Measurements from ENCODE around the gene TNIK.

Gene TNIK

GRCh38 chr3:171454041-171454440 is 6.2 kb downstream of the TNIK start:
- Histone ChIP-seq H3K4me2 (ENCODE audit: low read length) (no peak overlapping the region), H3K9me2 (replicated peaks; ENCODE audit: control insufficient read depth, low read length) (no peaks in the 10 kb centered on the region), H3K36me3 (ENCODE audit: control insufficient read depth, low read length) (no peaks in the 10 kb centered on the region), H4K20me1 (ENCODE audit: control insufficient read depth, insufficient read depth, low read depth, low read length) (no peaks in the 10 kb centered on the region), H3K9me3 (ENCODE audit: control insufficient read depth, insufficient read depth, low read length) (no peaks in the 10 kb centered on the region), H3K4me1 (ENCODE audit: control insufficient read depth, low read length) (no peaks in the 10 kb centered on the region), H3F3A (ENCODE audit: control insufficient read depth, insufficient read depth) (no peaks in the 10 kb centered on the region), H3K79me2 (ENCODE audit: control insufficient read depth, low read length) (no peaks in the 10 kb centered on the region), H3K27me3 (ENCODE audit: control insufficient read depth, low read length) (peaks cover 33% of the 10 kb centered on the region), H3K27ac (ENCODE audit: low read depth, low read length) (no peak overlapping the region), H3K4me3 (ENCODE audit: low read length) (no peak overlapping the region)
- TF ChIP-seq CTCF (IDR thresholded peaks at IDR 0.05; ENCODE audit: low read depth, low read length, poor library complexity, severe bottlenecking) (no peak), EZH2phosphoT487 (IDR thresholded peaks at IDR 0.05; ENCODE audit: borderline replicate concordance, low read length) (no peak)

- H3K79me2 ChIP-seq (ENCODE audit: control insufficient read depth, low read length), result no peaks in the 10 kb centered on the region
- H3F3A ChIP-seq (ENCODE audit: control insufficient read depth, insufficient read depth), result no peaks in the 10 kb centered on the region
- no peak overlapping the region for H3K4me2 ChIP-seq (ENCODE audit: low read length)
- H3K27me3 ChIP-seq (ENCODE audit: control insufficient read depth, low read length), result peaks cover 26% of the 10 kb centered on the region
- H3K9me2 ChIP-seq (replicated peaks; ENCODE audit: control insufficient read depth, low read length), result no peaks in the 10 kb centered on the region
- H3K4me3 ChIP-seq (ENCODE audit: low read length), result no peak overlapping the region
- H3K9me3 ChIP-seq (ENCODE audit: control insufficient read depth, insufficient read depth, low read length), result no peaks in the 10 kb centered on the region
- TF ChIP-seq CTCF (IDR thresholded peaks at IDR 0.05; ENCODE audit: low read depth, low read length, poor library complexity, severe bottlenecking) (peak; percentile 41), EZH2phosphoT487 (IDR thresholded peaks at IDR 0.05; ENCODE audit: borderline replicate concordance, low read length) (no peak)
- H4K20me1 ChIP-seq (ENCODE audit: control insufficient read depth, insufficient read depth, low read depth, low read length), result no peaks in the 10 kb centered on the region
- no peak overlapping the region for H3K27ac ChIP-seq (ENCODE audit: low read depth, low read length)
- no peaks in the 10 kb centered on the region for H3K4me1 ChIP-seq (ENCODE audit: control insufficient read depth, low read length)
- H3K36me3 ChIP-seq (ENCODE audit: control insufficient read depth, low read length), result no peaks in the 10 kb centered on the region
Observed at GRCh38 chr3:171453180-171453886, 6.9 kb downstream of the TNIK start.

GRCh38 chr3:171452328-171452727 is 7.9 kb downstream of the TNIK start:
- Histone ChIP-seq H3K9me2 (replicated peaks; ENCODE audit: control insufficient read depth, low read length) (no peaks in the 10 kb centered on the region), H3K27me3 (ENCODE audit: control insufficient read depth, low read length) (peaks cover 16% of the 10 kb centered on the region), H3K4me2 (ENCODE audit: low read length) (no peak overlapping the region), H4K20me1 (ENCODE audit: control insufficient read depth, insufficient read depth, low read depth, low read length) (no peaks in the 10 kb centered on the region), H3K27ac (ENCODE audit: low read depth, low read length) (no peak overlapping the region), H3K4me3 (ENCODE audit: low read length) (no peak overlapping the region), H3K4me1 (ENCODE audit: control insufficient read depth, low read length) (no peaks in the 10 kb centered on the region), H3K9me3 (ENCODE audit: control insufficient read depth, insufficient read depth, low read length) (no peaks in the 10 kb centered on the region), H3F3A (ENCODE audit: control insufficient read depth, insufficient read depth) (no peaks in the 10 kb centered on the region), H3K79me2 (ENCODE audit: control insufficient read depth, low read length) (no peaks in the 10 kb centered on the region), H3K36me3 (ENCODE audit: control insufficient read depth, low read length) (no peaks in the 10 kb centered on the region)
- TF ChIP-seq CTCF (IDR thresholded peaks at IDR 0.05; ENCODE audit: low read depth, low read length, poor library complexity, severe bottlenecking), result no peak
- no peak for TF ChIP-seq EZH2phosphoT487 (IDR thresholded peaks at IDR 0.05; ENCODE audit: borderline replicate concordance, low read length)

All from DOHH2 (cell line).